NCI-H69 (cell line): ENCODE results near the gene CRYBB1.

Source experiments
- DNase-seq: peaks from one replicate; lab custom pipeline; 2025; lab: John Stamatoyannopoulos, UW

The CRYBB1 gene

GRCh38 chr22:26606611-26607010, 11.2 kb downstream of the CRYBB1 start:
- DNase-seq = no peak

- DNase-seq = no peak
Measured at GRCh38 chr22:26604368-26604767, 13.5 kb downstream of the CRYBB1 start.

- DNase-seq = no peak
Measured at GRCh38 chr22:26602127-26602526, 15.7 kb downstream of the CRYBB1 start.

- DNase-seq = no peak
Measured at GRCh38 chr22:26601726-26602125, 16.1 kb downstream of the CRYBB1 start.

DNA sequence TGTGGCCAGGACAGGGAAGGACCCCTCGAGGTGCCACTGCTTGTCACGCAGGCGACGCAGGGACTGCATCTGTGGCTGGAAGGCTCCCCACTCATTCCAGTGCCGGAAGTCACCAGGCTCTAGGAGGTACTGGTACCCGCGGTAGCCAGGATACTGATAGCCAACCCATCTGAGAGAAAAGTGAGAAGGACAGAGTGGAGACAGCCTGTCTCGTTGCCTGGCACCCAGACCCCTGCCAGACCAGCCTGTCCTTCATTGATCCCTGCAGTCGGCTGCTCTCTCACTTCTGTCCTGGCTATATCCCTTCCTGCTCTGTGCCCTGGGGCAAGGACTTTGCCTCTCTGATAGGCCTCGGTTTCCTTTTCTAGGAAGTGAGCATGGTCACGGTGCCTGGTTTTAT, 18.3 kb downstream of the CRYBB1 start:
- peak; percentile 31 for DNase-seq

GRCh38 chr22:26597480-26597879, 20.3 kb downstream of the CRYBB1 start:
- no peak for DNase-seq

DNA sequence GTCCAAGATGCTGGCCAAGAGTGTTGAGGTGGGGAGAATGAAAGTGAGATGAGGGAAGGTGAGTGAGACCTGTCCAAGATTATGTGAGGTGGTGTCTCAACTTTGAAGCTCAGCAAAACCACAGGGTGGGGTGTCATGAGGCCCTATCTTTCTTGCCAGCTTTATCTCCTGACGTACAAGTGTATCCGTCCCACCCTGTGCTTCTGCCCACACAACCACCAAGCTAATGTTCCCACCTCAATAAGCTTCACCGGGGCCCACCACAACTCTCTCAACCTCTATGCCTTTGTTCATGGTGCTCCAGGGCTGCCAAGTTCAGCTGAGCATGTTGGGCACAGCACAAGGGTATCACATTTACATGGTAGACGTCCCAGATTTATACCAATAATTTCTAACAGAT, 20.8 kb downstream of the CRYBB1 start:
- DNase-seq = no peak

GRCh38 chr22:26593763-26594162, 24.1 kb downstream of the CRYBB1 start:
- no peak for DNase-seq

DNA sequence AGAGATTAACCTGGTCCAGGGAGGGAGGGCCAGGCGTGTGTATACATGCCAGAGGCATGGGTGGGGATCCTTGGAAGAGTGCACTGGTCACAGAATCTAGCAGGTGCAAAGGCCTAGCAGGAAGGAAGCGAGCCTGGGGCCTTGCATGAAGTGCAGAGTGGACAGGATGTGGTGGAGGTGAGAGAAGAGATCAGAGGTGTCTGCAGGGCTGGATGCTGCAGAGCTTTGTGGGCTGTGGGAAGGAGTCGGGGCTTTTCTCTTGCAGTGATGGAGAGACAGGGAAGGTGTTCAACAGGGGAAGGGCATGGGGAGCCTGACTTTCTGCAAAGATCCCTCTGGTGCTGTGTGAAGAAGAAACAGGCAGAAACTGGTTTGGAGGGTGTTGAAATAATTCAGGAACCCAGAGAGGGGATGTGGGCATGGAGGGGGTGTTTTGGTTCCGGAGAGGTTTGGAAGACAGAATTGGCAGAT, 25.4 kb downstream of the CRYBB1 start:
- DNase-seq = peak; percentile 34

DNA sequence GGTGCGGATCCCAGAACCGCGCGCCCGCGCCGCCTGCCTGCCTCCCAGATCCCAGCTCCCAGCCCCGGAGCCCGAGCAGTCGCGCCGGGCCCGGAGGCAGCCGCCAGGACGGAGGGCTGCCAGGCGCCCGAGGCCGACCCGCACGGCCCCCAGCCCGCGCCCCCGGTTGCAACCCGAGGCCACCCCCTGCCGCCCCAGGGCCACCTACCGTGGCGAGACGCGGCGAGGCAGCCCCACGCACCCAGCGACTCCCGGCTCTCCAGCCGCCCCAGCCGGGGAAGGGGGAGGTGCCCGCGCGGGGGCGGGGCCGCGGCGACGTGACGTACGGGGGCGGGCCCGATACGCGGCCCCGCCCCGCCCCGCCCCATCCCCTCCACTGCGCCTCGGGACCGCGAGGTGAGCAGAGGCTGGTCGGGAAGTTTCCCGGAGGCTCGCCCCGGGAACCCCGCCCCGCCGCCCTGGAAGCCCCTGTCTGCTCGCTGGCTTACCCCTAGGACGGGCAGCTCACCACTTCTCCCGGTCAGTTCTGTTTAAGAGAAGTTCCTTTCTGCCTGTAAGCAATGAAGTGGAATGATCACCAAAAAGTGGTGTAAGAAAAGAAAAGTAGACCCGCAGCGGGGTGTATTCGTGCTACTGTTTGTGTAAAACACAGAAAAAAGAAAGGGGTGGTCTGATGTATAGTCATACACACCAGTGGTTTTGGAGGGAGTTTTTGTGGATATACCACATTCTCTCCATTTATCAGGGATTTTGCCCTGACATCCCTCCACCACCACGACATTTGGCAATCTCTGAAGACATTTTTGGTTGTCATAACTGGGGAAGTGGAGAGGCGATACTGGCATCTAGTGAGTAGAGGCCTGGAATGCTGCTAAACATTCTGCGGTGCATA, 27.7 kb downstream of the CRYBB1 start, which contains the start of gene TPST2:
TSS of gene TPST2 (minus strand) at position 288 of the 892 bp plus-strand sequence. CDS start 48,502 bp downstream, outside the sequence.
- DNase-seq = peak; percentile 92

- peak; percentile 34 for DNase-seq
Measured at GRCh38 chr22:26589367-26589844, 28.4 kb downstream of the CRYBB1 start.

DNA sequence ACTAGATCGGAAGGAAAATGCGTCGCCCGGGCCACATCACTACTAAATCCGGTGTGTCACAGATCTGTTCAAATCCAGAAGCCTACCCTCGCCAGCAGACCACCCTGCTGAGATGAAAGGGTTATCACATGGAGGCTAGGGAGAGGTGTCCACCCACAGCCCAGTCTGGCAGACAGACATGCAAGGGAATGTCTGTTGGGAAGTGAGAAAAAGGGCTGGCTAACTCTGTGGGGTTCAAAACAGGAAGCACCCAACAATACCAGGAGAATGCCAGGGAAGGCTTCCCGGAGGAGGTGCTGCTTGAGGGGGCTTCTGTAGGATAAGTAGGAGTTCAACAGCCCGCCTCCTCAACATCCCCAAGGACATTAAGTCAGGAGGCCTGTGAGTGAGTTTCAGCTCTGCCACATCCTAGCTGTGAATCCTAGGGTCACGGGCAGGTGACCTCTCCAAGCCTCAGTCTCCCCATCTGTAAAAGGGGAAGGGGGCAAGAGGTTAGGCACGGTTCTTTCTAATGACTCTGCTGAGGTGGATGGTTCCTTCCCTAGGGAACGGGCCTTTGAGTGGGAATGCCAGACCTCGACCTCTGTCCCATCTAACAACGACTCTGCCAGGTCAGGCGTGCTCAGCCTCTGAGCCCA, 29.0 kb downstream of the CRYBB1 start:
- no peak for DNase-seq

DNA sequence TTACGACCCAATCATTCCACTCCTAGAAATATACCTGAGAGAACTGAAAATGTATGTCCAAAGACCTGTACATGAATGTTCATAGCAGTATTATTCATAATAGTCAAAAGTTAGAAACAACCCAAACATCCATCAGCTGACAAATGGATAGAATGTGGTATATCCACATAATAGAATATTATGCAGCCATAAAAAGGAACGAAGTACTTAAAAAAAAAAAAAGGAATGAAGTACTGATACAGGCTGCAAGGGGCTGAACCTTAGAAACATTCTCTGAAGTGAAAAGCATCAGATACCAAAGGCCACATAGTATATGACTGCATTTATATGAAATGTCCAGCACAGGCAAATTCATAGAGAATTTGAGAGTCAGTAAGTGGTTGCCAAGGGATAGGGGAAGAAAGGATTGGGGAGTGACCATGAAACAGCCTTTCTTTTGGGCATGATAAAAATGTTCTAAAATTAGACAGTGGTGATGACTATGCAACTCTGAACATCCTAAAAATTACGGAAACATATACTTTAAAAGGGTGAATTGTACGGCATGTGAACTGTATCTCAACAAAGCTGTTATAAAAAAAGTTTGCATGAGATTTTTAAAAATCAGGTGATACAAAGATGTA, 29.7 kb downstream of the CRYBB1 start:
- no peak for DNase-seq

- no peak for DNase-seq
Measured at GRCh38 chr22:26586556-26587325, 31.1 kb downstream of the CRYBB1 start.

DNA sequence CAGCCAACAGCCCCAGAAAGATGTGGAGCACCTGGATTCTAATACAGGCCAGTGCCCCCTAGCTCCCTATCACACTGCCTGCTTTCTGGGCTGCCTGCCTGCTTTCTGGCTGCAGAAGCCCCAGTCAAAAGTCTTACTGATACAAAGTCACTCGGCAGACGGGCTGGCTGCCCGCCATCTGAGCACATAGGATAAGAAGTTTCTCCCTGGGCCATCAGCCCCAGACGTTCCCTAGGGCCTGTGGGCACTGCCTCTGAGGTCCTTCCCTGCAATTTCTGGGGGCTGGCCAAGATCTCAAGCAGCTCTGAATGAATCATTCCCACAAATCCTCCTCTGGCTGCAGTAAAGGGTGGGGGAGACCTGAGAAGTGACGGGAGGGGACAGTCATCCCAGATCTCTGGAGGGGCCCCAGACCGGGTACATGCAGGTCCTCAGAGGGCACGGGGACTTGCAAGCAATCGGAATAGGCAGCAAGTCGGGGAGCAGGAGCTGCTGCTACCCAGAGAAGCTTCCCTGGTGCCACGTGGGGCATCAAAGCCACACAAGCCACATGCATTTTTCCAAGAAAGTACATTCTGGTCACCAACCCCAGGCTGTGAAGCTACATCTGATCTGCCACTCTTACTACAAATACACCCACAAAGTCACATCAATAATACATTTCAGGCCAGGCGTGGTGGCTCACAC, 32.6 kb downstream of the CRYBB1 start:
- DNase-seq = peak; percentile 21

- DNase-seq = no peak
Measured at GRCh38 chr22:26584010-26584409, 33.8 kb downstream of the CRYBB1 start.

GRCh38 chr22:26581633-26582168, 36.1 kb downstream of the CRYBB1 start:
- no peak for DNase-seq

DNA sequence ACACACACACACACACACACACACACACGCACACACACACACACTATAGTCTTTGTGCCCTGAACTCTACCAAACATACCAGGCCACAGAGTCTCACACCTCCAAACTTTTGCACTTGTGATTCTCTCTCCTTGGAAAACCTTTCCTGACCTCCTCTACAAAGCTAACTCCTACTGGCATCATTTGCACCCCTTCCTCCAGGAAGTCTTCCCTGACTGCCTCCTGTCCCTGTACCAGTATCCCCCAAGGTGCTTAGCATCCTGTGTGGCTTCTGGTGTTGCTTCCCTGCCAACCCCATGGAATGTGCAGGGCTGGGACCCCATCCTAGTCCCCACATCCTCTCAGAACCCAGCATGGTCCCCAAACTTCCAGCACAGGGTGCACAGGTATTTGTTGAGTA, 36.8 kb downstream of the CRYBB1 start:
- no peak for DNase-seq

DNA sequence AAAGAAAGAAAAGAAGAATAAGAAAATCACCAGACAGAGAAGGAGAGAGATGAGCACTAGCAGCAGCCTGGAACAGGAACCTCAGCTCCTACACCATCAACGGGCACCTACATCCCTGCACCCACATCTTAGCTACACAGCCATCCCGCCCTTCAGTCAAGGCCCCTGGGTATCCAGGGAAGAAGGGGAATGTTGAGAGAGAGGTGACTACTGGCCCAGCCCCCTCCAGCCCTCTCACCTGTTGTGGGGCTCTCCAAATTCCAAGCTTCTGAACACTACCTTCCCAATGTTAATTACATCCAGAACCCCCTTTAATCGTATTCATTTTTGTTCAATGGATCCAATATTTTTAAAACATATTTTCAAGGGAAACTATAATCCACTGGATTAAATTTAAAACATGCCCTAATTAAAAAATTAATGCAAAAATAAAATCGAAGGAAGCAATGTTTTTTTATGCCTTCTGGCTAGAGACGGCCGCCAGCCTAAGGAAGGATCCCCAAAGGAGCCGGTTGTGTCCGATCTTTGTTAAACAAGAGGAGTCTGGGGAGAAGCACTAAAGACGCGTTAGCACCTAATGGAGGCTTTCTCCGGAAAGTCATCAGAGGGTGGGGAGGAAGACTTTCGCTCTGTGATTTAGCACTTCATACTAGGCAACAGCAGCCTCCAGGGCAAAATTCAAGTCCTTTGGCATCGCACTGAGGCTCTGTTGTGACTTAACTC, 37.4 kb downstream of the CRYBB1 start:
- no peak for DNase-seq

DNA sequence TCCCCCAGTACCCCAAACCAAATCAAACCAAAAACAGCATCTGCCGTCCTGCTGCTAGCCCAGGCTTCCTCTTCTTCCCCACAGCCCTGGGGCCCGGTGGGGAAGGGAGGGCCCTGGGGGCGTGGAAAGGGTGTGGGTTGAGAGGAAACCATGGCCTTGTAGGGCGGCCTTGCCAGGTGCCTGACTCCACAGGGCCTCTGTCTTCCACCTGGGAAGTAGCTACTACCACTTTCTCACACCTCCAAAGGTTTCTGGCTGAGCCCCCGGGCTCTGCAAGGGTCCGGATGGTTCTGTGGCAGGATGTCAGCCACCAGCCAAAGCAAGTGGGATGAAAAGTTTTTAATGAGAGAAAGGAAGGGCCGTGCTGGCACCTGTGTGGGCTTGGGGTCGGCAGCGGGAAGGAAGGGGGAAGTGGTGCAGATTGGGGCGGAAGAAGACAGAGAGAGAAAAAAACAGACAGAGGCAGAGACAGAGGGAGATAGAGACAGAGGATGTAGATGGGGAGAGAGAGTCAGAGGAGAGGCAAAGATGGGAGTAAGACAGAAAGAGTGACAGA, 38.4 kb downstream of the CRYBB1 start:
- DNase-seq = no peak
